ENCODE data around the gene CCDC167. TPM values are rescaled to one million over a fixed set of nuclear protein-coding genes. Genes with fewer than 3 reads are reported as not detected.

Gene CCDC167
- total RNA-seq, 1 donor from 2014 or later: 38.3 TPM

- no peak for DNase-seq (ENCODE audit: extremely low spot score, unreplicated experiment)
- peaks cover 27% of the 10 kb centered on the region for H3K27me3 Mint-ChIP-seq
- no peak for TF ChIP-seq CTCF (conservative IDR thresholded peaks at IDR 0.05)
These were observed 24.6 kb upstream of the CCDC167 start for GRCh38 chr6:37524025-37524969.

GRCh38 chr6:37523412-37523811, 23.7 kb upstream of the CCDC167 start:
- H3K4me1 Mint-ChIP-seq (ENCODE audit: unreplicated experiment): peaks cover 12% of the 10 kb centered on the region
- no peak for TF ChIP-seq CTCF (conservative IDR thresholded peaks at IDR 0.05)
- no peak overlapping the region for H3K27ac Mint-ChIP-seq
- peaks cover 34% of the 10 kb centered on the region for H3K27me3 Mint-ChIP-seq
- no peaks in the 10 kb centered on the region for H3K9me3 Mint-ChIP-seq
- no peaks in the 10 kb centered on the region for H3K36me3 Mint-ChIP-seq
- no peak overlapping the region for H3K4me3 Mint-ChIP-seq
- no peak for DNase-seq (ENCODE audit: extremely low spot score, unreplicated experiment)

More at GRCh38 chr6:37524025-37524969, 24.6 kb upstream of the CCDC167 start:
- Mint-ChIP-seq H3K4me1 (ENCODE audit: unreplicated experiment) (peaks cover 12% of the 10 kb centered on the region), H3K4me3 (no peak overlapping the region), H3K9me3 (no peaks in the 10 kb centered on the region), H3K27ac (no peak overlapping the region), H3K36me3 (no peaks in the 10 kb centered on the region)

- Mint-ChIP-seq H3K27ac (no peak overlapping the region), H3K4me1 (ENCODE audit: unreplicated experiment) (peaks cover 12% of the 10 kb centered on the region), H3K4me3 (no peak overlapping the region), H3K36me3 (no peaks in the 10 kb centered on the region), H3K27me3 (peaks cover 36% of the 10 kb centered on the region), H3K9me3 (no peaks in the 10 kb centered on the region)
- no peak for DNase-seq (ENCODE audit: extremely low spot score, unreplicated experiment)
- no peak for TF ChIP-seq CTCF (conservative IDR thresholded peaks at IDR 0.05)
These were observed 23.1 kb upstream of the CCDC167 start for GRCh38 chr6:37522836-37523235.

- H3K4me3 Mint-ChIP-seq: no peak overlapping the region
- H3K27me3 Mint-ChIP-seq: peaks cover 33% of the 10 kb centered on the region
- no peaks in the 10 kb centered on the region for H3K9me3 Mint-ChIP-seq
- peaks cover 20% of the 10 kb centered on the region for H3K4me1 Mint-ChIP-seq (ENCODE audit: unreplicated experiment)
- no peak overlapping the region for H3K27ac Mint-ChIP-seq
- DNase-seq (ENCODE audit: extremely low spot score, unreplicated experiment): no peak
- no peaks in the 10 kb centered on the region for H3K36me3 Mint-ChIP-seq
- TF ChIP-seq CTCF (conservative IDR thresholded peaks at IDR 0.05): no peak
These were observed 22.0 kb upstream of the CCDC167 start for GRCh38 chr6:37521674-37522073.

- H3K36me3 Mint-ChIP-seq: no peaks in the 10 kb centered on the region
- H3K27me3 Mint-ChIP-seq: peaks cover 30% of the 10 kb centered on the region
- H3K27ac Mint-ChIP-seq: no peak overlapping the region
- H3K9me3 Mint-ChIP-seq: no peaks in the 10 kb centered on the region
- DNase-seq (ENCODE audit: extremely low spot score, unreplicated experiment): no peak
- H3K4me1 Mint-ChIP-seq (ENCODE audit: unreplicated experiment): peaks cover 27% of the 10 kb centered on the region
- no peak for TF ChIP-seq CTCF (conservative IDR thresholded peaks at IDR 0.05)
- H3K4me3 Mint-ChIP-seq: no peak overlapping the region
These were observed 21.2 kb upstream of the CCDC167 start for GRCh38 chr6:37520926-37521325.

Data from type B pancreatic cell (in vitro differentiated cells).